Measurements from ENCODE around the gene PARP6.

PARP6 gene

GRCh38 chr15:72198356-72199204 is 73.8 kb downstream of the PARP6 start:
- peak in 1 of 5 experiments; percentile 19 for DNase-seq

GRCh38 chr15:72197460-72198355 is 74.6 kb downstream of the PARP6 start, which contains the start of gene GRAMD2A:
GRAMD2A (minus strand) TSS chr15:72197787.
- DNase-seq: peak in 1 of 5 experiments; percentile 26

- DNase-seq: no peak
Observed at GRCh38 chr15:72197041-72197459, 75.3 kb downstream of the PARP6 start.

- DNase-seq: no peak
Observed at GRCh38 chr15:72196409-72197040, 75.8 kb downstream of the PARP6 start.

GRCh38 chr15:72195101-72195511 is 77.2 kb downstream of the PARP6 start:
- DNase-seq: no peak

- DNase-seq: no peak
Observed at GRCh38 chr15:72193836-72194396, 78.4 kb downstream of the PARP6 start.

GRCh38 chr15:72192416-72192815 is 79.9 kb downstream of the PARP6 start:
- no peak for DNase-seq
